Measurements from ENCODE around the gene LPAR1. TPM values are rescaled to one million over a fixed set of nuclear protein-coding genes. Genes with fewer than 3 reads are reported as not detected.

Gene LPAR1
- total and polyA plus RNA-seq, 2 of the 8 experiments (the other 6 are each of a cell fraction or from before 2014, with no cell fraction given), result 3.4 to 5.1 TPM

GRCh38 chr9:110832926-110833325, 205.3 kb downstream of the LPAR1 start:
- Histone ChIP-seq H4K91ac (replicated peaks; ENCODE audit: insufficient read length, low read length) (no peak overlapping the region), H3K56ac (replicated peaks; ENCODE audit: insufficient read length, low read depth, low read length) (peak overlapping the region; percentile 46), H3K9ac (replicated peaks in 1 of 4; ENCODE audit: extremely low read depth in 1 of 4, low read depth in 3 of 4, low read length in 3 of 4) (no peak overlapping the region), H4K5ac (ENCODE audit: insufficient read length, low read depth, low read length) (no peak overlapping the region), H2BK15ac (ENCODE audit: low read length) (no peak overlapping the region), H3K23ac (ENCODE audit: insufficient read length) (no peak overlapping the region), H4K8ac (ENCODE audit: extremely low read depth, insufficient read depth, low read length) (no peak overlapping the region), H2BK20ac (ENCODE audit: low read length) (no peak overlapping the region), H3K4me2 (ENCODE audit: insufficient read depth in 1 of 2, low read depth in 2 of 2, low read length in 2 of 2) (no peak overlapping the region), H3K36me3 (ENCODE audit: control insufficient read depth in 2 of 4, insufficient read depth in 4 of 4, low read length in 3 of 4) (no peaks in the 10 kb centered on the region), H3K23me2 (ENCODE audit: low read depth, low read length) (no peaks in the 10 kb centered on the region), H3K18ac (ENCODE audit: extremely low read depth, low read length) (no peak overlapping the region), H3K4ac (replicated peaks; ENCODE audit: insufficient read length, low read depth, low read length) (no peak overlapping the region), H3K9me3 (ENCODE audit: insufficient read depth in 2 of 2, low read depth in 1 of 2, low read length in 1 of 2) (no peaks in the 10 kb centered on the region; a peak in 1 of 4 replicates), H2BK12ac (ENCODE audit: low read depth, low read length) (no peak overlapping the region), H3K27me3 (replicated peaks in 1 of 4; ENCODE audit: control insufficient read depth in 3 of 4, extremely low read depth in 1 of 4, insufficient read depth in 3 of 4, low read length in 3 of 4) (no peaks in the 10 kb centered on the region), H3K14ac (ENCODE audit: insufficient read length) (no peak overlapping the region), H3K4me1 (replicated peaks in 1 of 4; ENCODE audit: control insufficient read depth in 3 of 4, insufficient read depth in 4 of 4, low read length in 3 of 4) (no peaks in the 10 kb centered on the region), H2AFZ (ENCODE audit: low read length) (no peak overlapping the region), H4K20me1 (replicated peaks in 1 of 2; ENCODE audit: control insufficient read depth in 1 of 2, insufficient read depth in 2 of 2, low read length in 2 of 2) (no peaks in the 10 kb centered on the region), H2BK5ac (ENCODE audit: low read depth, low read length) (no peak overlapping the region), H3K79me1 (ENCODE audit: low read depth, low read length) (no peaks in the 10 kb centered on the region), H3K4me3 (ENCODE audit: extremely low read depth in 1 of 4, insufficient read depth in 2 of 4, low read depth in 3 of 4, low read length in 4 of 4) (no peak overlapping the region), H3K79me2 (ENCODE audit: control insufficient read depth in 1 of 2, insufficient read depth in 2 of 2, low read length in 2 of 2) (no peaks in the 10 kb centered on the region), H2AK5ac (ENCODE audit: low read depth, low read length) (no peak overlapping the region), H2BK120ac (replicated peaks; ENCODE audit: low read depth, low read length) (no peak overlapping the region), H3K27ac (ENCODE audit: low read depth, low read length) (no peak overlapping the region)
- TF ChIP-seq CREB1 (IDR thresholded peaks at IDR 0.05), result no peak
- 92% methylated on average over 3 of the region's 3 CpGs; no CpG with 5 or more reads in 1 of the 2 experiments for WGBS, 2 experiments (ENCODE audit: extremely low coverage in 1 of 2, insufficient coverage in 1 of 2, insufficient read length in 1 of 2, insufficient replicate concordance in 2 of 2, low coverage in 1 of 2, low lambda C conversion rate in 2 of 2, missing lambda C conversion rate in 1 of 2)
- ChIA-PET POLR2A (ENCODE audit: partially characterized antibody) (no interaction called here), CTCF (ENCODE audit: partially characterized antibody) (no interaction called here)
- DNase-seq (ENCODE audit: low read depth in 1 of 2, low spot score in 2 of 2) (no peak), FAIRE-seq (no peak)
